ENCODE results near the gene DEPP1. TPM values are rescaled to one million over a fixed set of nuclear protein-coding genes. Genes with fewer than 3 reads are reported as not detected.
A peak's percentile ranks its signal among the peaks of the same experiment; 100 is the strongest.

The DEPP1 gene
- total RNA-seq, 2 donors from 2014 or later, result 13.4 to 17.1 TPM

GRCh38 chr10:44959247-44960087, 19.1 kb downstream of the DEPP1 start, which contains the start of gene RASSF4:
Gene RASSF4, plus strand, starts transcription at chr10:44959802. Its CDS starts 10,401 bp downstream, at chr10:44970203.
- intact Hi-C loops (cut with DNase I, micrococcal nuclease), result no loop called here
- ATAC-seq (peak; percentile 93), DNase-seq (peak; percentile 94 to 97)

DNA sequence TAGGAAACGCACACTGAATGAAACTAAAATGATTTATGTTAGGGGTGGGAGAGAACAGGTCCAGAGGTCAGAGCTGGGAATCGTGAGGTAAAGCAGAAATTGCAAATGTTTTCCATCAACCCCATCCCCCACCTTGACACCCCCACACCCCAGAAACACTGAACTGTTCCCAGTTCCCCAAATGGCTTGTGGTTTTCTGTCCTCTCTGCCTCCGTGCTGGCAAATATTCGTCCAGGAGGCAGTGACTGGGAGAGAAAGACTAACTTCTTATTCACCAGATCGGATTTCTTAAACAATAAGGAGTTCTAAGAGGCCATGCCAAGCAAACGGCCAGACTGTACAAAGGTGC, 19.7 kb downstream of the DEPP1 start:
- ATAC-seq (no peak), DNase-seq (no peak)
- intact Hi-C loops (cut with DNase I, micrococcal nuclease), result no loop called here

DNA sequence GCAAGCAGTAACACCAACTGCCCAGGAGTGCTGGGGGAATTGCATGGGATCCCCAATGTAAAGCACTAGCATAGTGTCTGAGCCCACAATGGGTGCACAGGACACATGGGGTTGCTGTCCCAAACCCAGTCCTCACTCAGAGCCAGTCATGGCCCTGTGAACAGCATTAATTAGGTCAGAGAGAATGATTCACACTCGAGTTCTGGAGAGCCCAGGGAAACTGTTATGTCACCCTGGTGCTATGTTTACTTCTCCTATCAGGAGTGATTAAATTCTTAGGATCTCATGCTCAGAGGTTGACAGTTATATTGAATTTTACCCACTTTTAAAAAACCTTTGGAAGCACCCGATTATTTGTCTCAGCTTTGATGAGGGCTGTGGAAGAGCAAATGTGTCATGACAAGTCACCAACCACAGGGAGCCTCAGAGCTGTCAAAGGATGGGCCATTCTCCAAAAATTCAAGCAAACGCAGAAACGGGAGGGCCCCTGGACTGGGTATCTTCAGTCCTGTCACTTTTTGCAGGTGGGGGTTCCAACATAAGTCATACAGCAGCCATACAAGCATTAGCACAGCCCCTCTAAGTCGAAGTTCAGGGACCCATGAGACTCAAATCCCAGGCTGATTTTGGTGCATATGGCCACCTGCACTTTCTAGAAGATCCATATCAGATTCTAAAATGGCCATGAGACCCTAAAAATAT, 20.3 kb downstream of the DEPP1 start:
- DNase-seq (no peak), ATAC-seq (no peak)
- intact Hi-C loops (cut with DNase I, micrococcal nuclease), result no loop called here

DNA sequence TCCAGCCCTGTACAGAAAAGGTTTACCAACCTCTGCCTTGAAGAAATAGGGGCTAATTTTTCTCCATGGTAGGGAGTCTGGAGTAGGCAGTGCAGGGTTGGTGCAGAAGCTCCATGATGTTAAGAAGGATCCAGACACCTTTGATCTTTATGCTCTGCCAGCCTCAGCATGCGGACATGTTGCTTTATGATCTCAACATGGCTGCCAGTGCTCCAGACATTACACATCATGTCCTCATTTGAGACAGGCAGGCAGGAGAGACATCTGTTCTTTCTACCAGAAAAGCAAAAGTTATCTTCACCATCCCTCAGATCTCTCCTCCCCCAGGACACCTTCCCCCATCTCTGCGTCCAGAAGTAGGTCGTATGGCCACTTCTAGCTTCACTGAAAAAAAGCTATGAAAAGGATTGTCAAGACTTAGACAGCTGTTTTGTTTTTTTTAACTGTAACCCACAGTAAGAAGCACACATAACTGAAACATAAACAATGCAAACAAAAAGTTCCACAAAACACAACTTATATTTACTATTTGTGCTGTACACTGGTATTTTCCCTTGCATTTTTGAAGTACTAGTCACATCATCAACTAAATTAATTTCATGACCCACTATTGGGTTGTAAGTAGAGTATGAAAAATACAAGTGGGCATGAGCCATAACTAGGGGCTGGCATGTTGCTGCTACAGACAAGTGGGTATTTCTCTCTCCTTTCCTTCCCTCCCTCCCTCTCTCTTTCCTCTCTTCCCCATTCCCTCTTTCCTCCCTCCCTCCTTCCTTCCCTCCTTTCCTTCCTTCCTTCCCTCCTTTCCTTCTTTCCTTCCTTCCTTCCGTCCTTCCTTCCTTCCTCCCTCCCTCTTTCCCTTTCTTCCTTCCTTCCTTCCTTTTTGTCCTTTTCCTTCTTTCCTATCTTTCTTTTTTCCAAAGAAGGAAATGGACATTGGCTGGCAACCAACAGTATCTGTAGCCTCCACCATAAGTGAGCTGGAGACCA, 21.6 kb downstream of the DEPP1 start:
- intact Hi-C loops (cut with DNase I, micrococcal nuclease), result no loop called here
- DNase-seq, result no peak
- ATAC-seq, result no peak

DNA sequence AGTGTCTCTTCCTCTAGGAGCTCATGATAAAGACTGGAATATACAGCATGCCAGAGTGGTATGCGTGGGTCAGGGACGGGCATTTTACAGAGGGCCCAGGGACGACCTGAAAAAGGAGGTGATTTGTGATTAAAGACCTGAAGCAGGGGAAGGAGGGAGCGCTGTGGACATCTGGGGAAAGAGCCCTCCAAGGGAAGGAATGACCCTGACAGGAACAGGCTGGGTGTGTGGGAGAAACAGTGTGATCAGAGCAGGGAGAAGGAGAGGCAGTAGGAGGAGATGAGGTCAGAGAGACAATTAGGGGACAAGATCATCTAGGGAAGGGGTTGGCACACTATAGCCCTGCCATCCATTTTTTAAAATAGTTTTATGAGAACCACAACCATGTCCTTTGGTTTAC, 22.4 kb downstream of the DEPP1 start:
- DNase-seq (no peak), ATAC-seq (no peak)
- intact Hi-C loops (cut with DNase I, micrococcal nuclease), result no loop called here

GRCh38 chr10:44955413-44956070, 23.1 kb downstream of the DEPP1 start:
- intact Hi-C loops (cut with DNase I, micrococcal nuclease), result no loop called here
- ATAC-seq (no peak), DNase-seq (no peak)

DNA sequence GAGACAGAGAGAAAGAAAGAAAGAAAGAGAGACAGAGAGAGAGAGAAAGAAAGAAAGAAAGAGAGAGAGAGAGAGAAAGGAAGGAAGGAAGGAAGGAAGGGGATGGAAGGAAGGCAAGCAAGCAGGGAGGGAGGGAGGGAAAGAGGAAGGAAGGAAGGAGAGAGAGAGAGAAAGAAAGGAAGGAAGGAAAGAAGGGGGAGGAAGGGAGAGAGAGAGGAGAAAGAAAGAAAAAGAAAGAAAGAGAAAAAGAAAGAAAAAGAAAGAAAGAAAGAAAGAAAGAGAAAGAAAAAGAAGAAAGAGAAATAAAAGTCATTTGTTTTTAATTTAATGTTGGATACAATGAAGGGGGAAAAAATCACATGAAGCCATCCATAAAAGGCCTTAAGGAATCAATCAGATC, 23.6 kb downstream of the DEPP1 start:
- ATAC-seq (no peak), DNase-seq (no peak)
- intact Hi-C loops (cut with DNase I, micrococcal nuclease), result no loop called here

DNA sequence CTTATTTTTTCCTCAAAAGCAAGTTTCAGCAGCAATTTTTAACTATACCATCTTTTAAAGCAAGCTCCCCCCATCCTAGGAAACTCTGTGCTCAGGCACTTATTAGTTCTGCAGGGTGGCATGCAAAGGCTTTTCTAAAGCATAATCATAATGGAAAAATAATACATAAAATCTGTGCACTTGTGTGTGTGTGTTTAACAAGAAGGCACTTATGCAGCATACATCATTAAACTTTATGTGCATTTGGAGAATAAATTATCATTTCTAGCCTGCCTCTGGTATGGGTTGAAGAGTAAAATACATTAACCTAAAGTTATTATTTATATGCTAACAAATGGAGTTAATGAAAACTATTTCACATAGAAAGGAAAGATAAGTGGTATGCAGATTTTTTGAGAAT, 24.6 kb downstream of the DEPP1 start:
- intact Hi-C loops (cut with DNase I, micrococcal nuclease), result no loop called here
- no peak for DNase-seq

DNA sequence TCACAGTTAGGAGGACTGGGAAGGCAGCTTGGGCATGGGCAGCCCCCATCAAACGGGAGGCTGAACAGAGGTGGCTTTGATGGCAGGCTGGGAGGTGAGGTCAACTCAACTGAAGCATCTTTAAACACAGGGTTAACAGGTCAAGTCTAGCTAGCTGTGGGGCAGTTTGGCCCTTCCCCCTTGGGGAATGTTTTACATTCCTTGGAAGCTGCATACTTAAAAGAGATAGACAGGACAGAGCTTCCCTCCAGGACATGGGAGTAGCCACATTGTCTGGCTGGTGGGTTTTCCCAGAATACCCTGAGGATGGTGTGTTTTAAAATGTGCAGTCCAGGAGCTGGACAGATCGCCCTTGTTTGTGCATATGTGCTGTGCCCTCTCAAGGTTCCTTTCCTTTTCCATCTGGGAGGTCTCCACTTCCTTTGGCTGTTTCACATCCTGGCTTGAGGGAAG, 25.8 kb downstream of the DEPP1 start:
- intact Hi-C loops (cut with DNase I, micrococcal nuclease), result no loop called here
- ATAC-seq (no peak), DNase-seq (no peak)

More for the DNA sequence above, 24.6 kb downstream of the DEPP1 start:
- no peak for ATAC-seq

- DNase-seq (no peak), ATAC-seq (no peak)
- intact Hi-C loops (cut with DNase I, micrococcal nuclease), result no loop called here
Observed at GRCh38 chr10:44951576-44952226, 26.9 kb downstream of the DEPP1 start.

- ATAC-seq (no peak), DNase-seq (no peak)
- intact Hi-C loops (cut with DNase I, micrococcal nuclease), result no loop called here
Observed at GRCh38 chr10:44950326-44951225, 28.0 kb downstream of the DEPP1 start.

DNA sequence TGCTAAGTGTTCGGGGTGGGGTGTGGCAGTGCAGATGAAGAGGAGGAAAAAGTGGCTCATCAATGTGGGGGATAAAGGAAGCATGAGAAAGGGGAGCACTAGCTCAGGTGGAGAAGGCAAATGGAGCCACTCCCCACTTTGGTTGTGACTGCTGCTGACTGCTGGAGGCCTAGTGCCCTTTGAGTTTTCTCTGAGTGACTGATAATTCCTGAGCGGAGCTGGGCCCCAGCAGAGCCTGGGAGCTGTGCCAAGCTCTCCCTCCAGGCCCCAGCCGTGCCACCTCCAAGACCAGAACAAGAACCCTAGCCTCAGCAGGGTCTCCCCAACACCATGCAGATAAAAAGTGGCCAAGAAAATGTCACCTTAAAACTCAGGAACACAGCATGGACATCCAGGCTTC, 28.7 kb downstream of the DEPP1 start:
- DNase-seq (no peak), ATAC-seq (no peak)
- intact Hi-C loops (cut with DNase I, micrococcal nuclease), result no loop called here

GRCh38 chr10:44949127-44949802, 29.3 kb downstream of the DEPP1 start:
- DNase-seq, result no peak
- intact Hi-C loops (cut with DNase I, micrococcal nuclease), result no loop called here
- ATAC-seq, result no peak

GRCh38 chr10:44948642-44949041, 30.0 kb downstream of the DEPP1 start:
- no peak for ATAC-seq
- intact Hi-C loops (cut with DNase I, micrococcal nuclease), result no loop called here
- DNase-seq, result no peak

DNA sequence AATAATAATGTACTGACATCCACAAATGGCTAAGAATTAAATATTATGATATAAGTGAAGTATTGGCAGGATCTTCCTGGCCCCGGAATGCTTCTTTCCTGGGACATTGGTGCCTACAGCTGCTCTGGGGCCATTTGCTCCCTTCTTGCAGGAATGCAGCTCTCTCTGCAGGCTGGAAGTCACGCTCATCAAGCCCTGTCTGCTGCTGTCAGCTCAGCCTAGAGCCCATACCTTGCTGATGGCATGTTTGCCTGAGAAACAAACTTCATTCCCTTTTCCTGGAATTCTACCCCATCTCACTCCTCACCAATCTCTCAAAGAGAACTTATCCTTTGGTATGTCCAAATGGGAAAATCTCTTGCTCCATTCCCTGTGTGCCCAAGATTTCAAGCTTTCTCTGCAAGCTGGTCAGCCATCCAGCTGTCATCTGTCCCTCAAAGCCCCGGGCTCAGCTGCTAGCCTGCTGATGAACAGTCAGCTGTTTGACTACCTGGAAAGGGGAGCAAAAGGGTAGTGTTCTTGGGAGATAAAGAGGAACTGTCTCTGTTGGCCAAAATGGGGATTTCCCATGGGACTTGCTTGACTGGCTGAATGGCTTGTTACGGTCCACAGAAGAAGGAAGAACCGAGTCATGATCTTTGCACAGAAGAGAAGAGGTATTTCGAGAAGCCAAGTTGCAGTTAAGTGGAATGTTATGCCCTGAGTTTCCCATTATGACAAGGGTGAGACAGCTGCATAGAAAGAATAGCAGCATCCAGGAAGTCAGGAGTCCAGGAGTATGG, 31.0 kb downstream of the DEPP1 start:
- no peak for ATAC-seq
- no peak for DNase-seq
- intact Hi-C loops (cut with DNase I, micrococcal nuclease), result no loop called here

- DNase-seq (no peak), ATAC-seq (no peak)
- intact Hi-C loops (cut with DNase I, micrococcal nuclease), result no loop called here
Observed at GRCh38 chr10:44946205-44946604, 32.4 kb downstream of the DEPP1 start.

All from left colon (tissue), 2 donors.